Lung (tissue), 12 donors: Measurements from ENCODE around the gene KCND1. TPM values are rescaled to one million over a fixed set of nuclear protein-coding genes. Genes with fewer than 3 reads are reported as not detected.

Source experiments
- ATAC-seq: fragments of 200-7000 bp; cut with Tn5 transposase; one replicate; pipeline ENCODE4 v1.9.1; 2020; ENCODE audit warnings: moderate number of reproducible peaks; ENCODE audit not compliant: insufficient read depth, low FRiP score
- DNase-seq, 3 donors: peaks; one replicate each; pipeline ENCODE4 v3.0.0-alpha.2; 2013 to 2017
- H3K27ac ChIP-seq, 2 donors: one replicate each; pipeline ENCODE4 v1.5.1; 2013; ENCODE audit warnings: mild to moderate bottlenecking in 2 of 2, moderate library complexity in 2 of 2, control low read depth in 1 of 2, inconsistent platforms in 1 of 2, low read depth in 1 of 2, low read length in 1 of 2
- H3K27me3 ChIP-seq, 3 donors: one replicate each; pipeline ENCODE4 v1.5.1; 2013; ENCODE audit warnings: low read length in 2 of 3; ENCODE audit not compliant: control insufficient read depth in 3 of 3, insufficient read depth in 3 of 3
- H3K36me3 ChIP-seq, 4 donors: one replicate each; pipeline ENCODE4 v1.5.1; 2013; ENCODE audit warnings: low read length in 4 of 4, mild to moderate bottlenecking in 1 of 4, moderate library complexity in 1 of 4; ENCODE audit not compliant: control insufficient read depth in 4 of 4, insufficient read depth in 4 of 4
- H3K4me1 ChIP-seq, 5 donors: one replicate each; pipeline ENCODE4 v1.5.1; 2013; ENCODE audit warnings: low read length in 5 of 5, mild to moderate bottlenecking in 2 of 5, moderate library complexity in 1 of 5; ENCODE audit not compliant: control insufficient read depth in 5 of 5, insufficient read depth in 5 of 5
- H3K4me3 ChIP-seq: one replicate; pipeline ENCODE4 v1.5.1; 2013; ENCODE audit warnings: mild to moderate bottlenecking, control low read depth, moderate library complexity
- H3K9ac ChIP-seq, 2 donors: one replicate each; pipeline ENCODE4 v1.5.1; 2013; ENCODE audit warnings: low read length in 2 of 2, control low read depth in 1 of 2; ENCODE audit not compliant: insufficient read depth in 1 of 2
- H3K9me3 ChIP-seq, 4 donors: one replicate each; pipeline ENCODE4 v1.5.1; 2013; ENCODE audit warnings: low read length in 3 of 4, mild to moderate bottlenecking in 1 of 4, moderate library complexity in 1 of 4; ENCODE audit not compliant: control insufficient read depth in 4 of 4, insufficient read depth in 3 of 4
- CTCF ChIP-seq: IDR thresholded peaks from 2 replicates; pipeline ENCODE4 v1.5.1; 2012; ENCODE audit warnings: mild to moderate bottlenecking; ENCODE audit errors: control extremely low read depth, extremely low read depth
- WGBS, 2 donors: extraction: QIAGEN DNeasy Blood & Tissue Kit; methylation state at CpG; one replicate each; pipeline ENCODE4 v1.1.7; 2013; 5-methylcytosine and 5-hydroxymethylcytosine counted together
- polyA plus RNA-seq, 2 donors: library from polyadenylated mRNA; stranded (reverse); fragments of 200-250 nt; gene quantifications; one replicate each; pipeline ENCODE4 v1.2.1, GENCODE V29; 2013
- total RNA-seq, 2 donors: library from RNA; depleted of rRNA in 1 of 2; stranded (reverse); fragments of >200 nt in 1 of 2; gene quantifications; one replicate each; pipeline ENCODE4 v1.2.1, GENCODE V29; 2014 to 2021
- donor health status: control.
- donor health status: control.
- donor health status: Bipolar disorder and iron deficiency.
- donor health status: healthy.
- donor health status: DM: yes; HTN: yes; CAD: no.

KCND1 gene
- total and polyA plus RNA-seq, 4 donors, result 0.65 to 1.7 (median 1.3) TPM

DNA sequence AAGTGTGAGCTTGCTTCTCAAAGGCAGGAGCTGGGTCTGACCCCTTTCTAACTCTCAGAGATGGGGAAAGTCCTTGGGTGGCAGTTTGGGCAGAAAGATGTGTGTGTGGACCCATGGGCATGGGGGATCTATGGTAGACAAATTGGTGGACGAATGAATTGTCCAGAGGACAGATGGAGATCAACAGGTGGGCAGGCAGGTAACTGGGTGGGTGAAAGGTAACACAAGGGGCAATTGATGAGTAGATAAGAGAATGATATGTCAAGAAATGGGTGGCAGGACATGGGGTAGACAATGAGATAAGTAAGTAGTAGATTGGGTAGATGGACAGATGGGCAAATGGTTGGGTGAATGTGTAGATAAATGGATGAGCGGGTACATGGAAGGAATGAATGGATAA lies 2.9 kb upstream of the KCND1 start:
- no peak for TF ChIP-seq CTCF
- no peak overlapping the region for H3K9ac ChIP-seq
- DNase-seq (no peak), ATAC-seq (no peak)
- peaks cover 0 to 9% (median 0%) of the 10 kb centered on the region in 5 donors for H3K4me1 ChIP-seq
- no peak overlapping the region for H3K27ac ChIP-seq
- H3K36me3 ChIP-seq, result peaks cover 2 to 15% (median 8%) of the 10 kb centered on the region in 4 donors
- 81 to 98% methylated on average over 2 of the region's 2 CpGs for WGBS, 2 donors
- peaks cover 0 to 3% (median 0%) of the 10 kb centered on the region in 4 donors for H3K9me3 ChIP-seq
- no peak overlapping the region for H3K4me3 ChIP-seq
- H3K27me3 ChIP-seq, result no peaks in the 10 kb centered on the region

- TF ChIP-seq CTCF, result no peak
- DNase-seq, result no peak
These were observed 2.4 kb upstream of the KCND1 start for GRCh38 chrX:48974033-48974432.

GRCh38 chrX:48972220-48973164 lies 848 bp upstream of the KCND1 start:
- no peak for ATAC-seq
- DNase-seq, result peak; percentile 50 to 57 (median 50)
- no peak overlapping the region for H3K27ac ChIP-seq

More at GRCh38 chrX:48974033-48974432, 2.4 kb upstream of the KCND1 start:
- Histone ChIP-seq H3K27ac (no peak overlapping the region), H3K27me3 (no peaks in the 10 kb centered on the region), H3K9me3 (peaks cover 0 to 3% (median 0%) of the 10 kb centered on the region in 4 donors), H3K9ac (no peak overlapping the region), H3K4me3 (no peak overlapping the region), H3K36me3 (peaks cover 2 to 15% (median 8%) of the 10 kb centered on the region in 4 donors), H3K4me1 (peaks cover 0 to 9% (median 0%) of the 10 kb centered on the region in 5 donors)
- no peak for ATAC-seq
- WGBS, 2 donors, result 78 to 90% methylated on average over 3 of the region's 3 CpGs

More at GRCh38 chrX:48972220-48973164, 848 bp upstream of the KCND1 start:
- H3K4me3 ChIP-seq, result no peak overlapping the region
- no peak for TF ChIP-seq CTCF
- 38 to 40% methylated on average over 10 to 13 of the region's 13 CpGs for WGBS, 2 donors
- peaks cover 0 to 3% (median 0%) of the 10 kb centered on the region in 4 donors for H3K9me3 ChIP-seq
- H3K4me1 ChIP-seq, result peaks cover 0 to 9% (median 0%) of the 10 kb centered on the region in 5 donors
- peaks cover 2 to 15% (median 6%) of the 10 kb centered on the region in 4 donors for H3K36me3 ChIP-seq
- H3K9ac ChIP-seq, result no peak overlapping the region
- H3K27me3 ChIP-seq, result no peaks in the 10 kb centered on the region
